MM.1S (cell line): Measurements from ENCODE around the gene MISP.

Experiments used
- DNase-seq: peaks from one replicate; pipeline ENCODE4 v3.0.0-alpha.2; 2015
- H2AFZ ChIP-seq: fragments of 300-600 bp; sonication (generic); 2 replicates; pipeline ENCODE4 v1.6.0; 2016; ENCODE audit warnings: antibody characterized with exemption, low read length
- H3F3A ChIP-seq: fragments of 300-600 bp; sonication (generic); 2 replicates; pipeline ENCODE4 v1.6.1; 2016; ENCODE audit warnings: mild to moderate bottlenecking, antibody characterized with exemption, low read length, moderate library complexity, mixed read lengths; ENCODE audit not compliant: insufficient read depth
- H3K27ac ChIP-seq: fragments of 300-600 bp; sonication (generic); 2 replicates; pipeline ENCODE4 v1.5.1; 2016; ENCODE audit warnings: mild to moderate bottlenecking, low read length
- H3K27me3 ChIP-seq: fragments of 300-600 bp; sonication (generic); replicated peaks from 2 replicates; pipeline ENCODE4 v1.6.0; 2016; ENCODE audit warnings: low read length; ENCODE audit not compliant: insufficient read depth
- H3K36me3 ChIP-seq: fragments of 300-600 bp; sonication (generic); replicated peaks from 2 replicates; pipeline ENCODE4 v1.6.1; 2016; ENCODE audit warnings: mild to moderate bottlenecking, low read length, mixed read lengths; ENCODE audit not compliant: insufficient read depth
- H3K4me1 ChIP-seq: fragments of 300-600 bp; sonication (generic); 2 replicates; pipeline ENCODE4 v1.6.1; 2016; ENCODE audit warnings: low read length, mixed read lengths
- H3K4me2 ChIP-seq: fragments of 300-600 bp; sonication (generic); 2 replicates; pipeline ENCODE4 v1.6.0; 2016; ENCODE audit warnings: low read depth, low read length
- H3K4me3 ChIP-seq: fragments of 300-600 bp; sonication (generic); 2 replicates; pipeline ENCODE4 v1.5.1; 2016; ENCODE audit warnings: low read length, mixed read lengths
- H3K79me2 ChIP-seq: fragments of 300-600 bp; sonication (generic); 2 replicates; pipeline ENCODE4 v1.6.1; 2016; ENCODE audit warnings: mixed run types, low read length, mixed read lengths
- H3K9ac ChIP-seq: fragments of 300-600 bp; sonication (generic); 2 replicates; pipeline ENCODE4 v1.6.1; 2016; ENCODE audit warnings: low read length, mixed read lengths
- H3K9me2 ChIP-seq: fragments of 300-600 bp; sonication (generic); replicated peaks from 2 replicates; pipeline ENCODE4 v1.6.1; 2016; ENCODE audit warnings: mild to moderate bottlenecking, low read length, mixed read lengths; ENCODE audit not compliant: insufficient read depth
- H3K9me3 ChIP-seq: fragments of 300-600 bp; sonication (generic); replicated peaks from 2 replicates; pipeline ENCODE4 v1.6.1; 2016; ENCODE audit warnings: mild to moderate bottlenecking, low read length, mixed read lengths; ENCODE audit not compliant: insufficient read depth
- H4K20me1 ChIP-seq: fragments of 300-600 bp; sonication (generic); 2 replicates; pipeline ENCODE4 v1.6.1; 2016; ENCODE audit warnings: mild to moderate bottlenecking, low read length, moderate library complexity, mixed read lengths; ENCODE audit not compliant: insufficient read depth
- CTCF ChIP-seq: fragments of 300-600 bp; sonication (generic); IDR thresholded peaks from 2 replicates; pipeline ENCODE4 v1.5.1; 2016; ENCODE audit warnings: antibody characterized with exemption, low read length, mixed read lengths
- EZH2 ChIP-seq: fragments of 300-600 bp; sonication (generic); optimal IDR thresholded peaks from 2 replicates; pipeline ENCODE3; 2017; ENCODE audit warnings: low read depth, mild to moderate bottlenecking, antibody characterized with exemption, low read length, mixed read lengths
- EZH2phosphoT487 ChIP-seq: fragments of 300-600 bp; sonication (generic); IDR thresholded peaks from 2 replicates; pipeline ENCODE4 v1.6.1; 2018; ENCODE audit warnings: antibody characterized with exemption, low read length

The MISP gene

DNA sequence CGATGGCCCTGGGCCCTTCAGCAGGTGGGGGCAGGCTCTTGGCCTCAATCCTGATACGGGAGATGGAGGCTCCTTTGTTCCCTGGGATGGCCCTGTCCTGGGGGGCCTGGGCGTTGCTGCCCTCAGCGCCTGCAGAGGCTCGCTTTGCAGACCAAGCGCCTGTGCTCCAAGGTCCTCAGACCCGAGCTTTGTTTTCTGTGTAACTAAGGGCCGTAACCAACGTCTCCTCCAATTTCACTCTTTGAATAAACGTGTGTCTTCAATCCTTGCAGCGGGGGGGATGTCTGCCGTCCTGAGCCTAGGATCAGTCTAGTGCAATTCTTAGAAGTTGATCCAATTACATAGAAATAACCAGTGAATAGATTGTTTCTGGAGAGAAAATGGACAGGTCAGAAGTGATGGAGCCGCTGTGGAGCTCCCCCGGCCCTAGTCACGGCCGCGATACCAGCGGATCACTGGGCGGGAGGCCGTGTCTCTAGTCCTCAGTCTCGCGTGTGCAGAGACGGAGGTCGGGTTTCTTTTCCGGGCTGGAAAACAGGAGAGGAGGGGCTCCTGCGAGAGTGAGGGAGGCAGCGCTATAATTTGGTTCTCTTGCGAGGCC, 51.7 kb downstream of the MISP start:
- Histone ChIP-seq H3K27me3 (no peaks in the 10 kb centered on the region), H3K4me3 (no peak overlapping the region), H3K27ac (no peak overlapping the region), H3K9me3 (no peaks in the 10 kb centered on the region), H3K79me2 (peaks cover 98% of the 10 kb centered on the region), H3F3A (no peaks in the 10 kb centered on the region), H3K4me1 (peaks cover 9% of the 10 kb centered on the region), H3K9ac (no peak overlapping the region), H3K4me2 (no peak overlapping the region), H4K20me1 (peaks cover 75% of the 10 kb centered on the region), H3K9me2 (no peaks in the 10 kb centered on the region), H2AFZ (no peak overlapping the region), H3K36me3 (peaks cover 73% of the 10 kb centered on the region)
- no peak for DNase-seq
- no peak for TF ChIP-seq CTCF
- no peak for TF ChIP-seq EZH2
- no peak for TF ChIP-seq EZH2phosphoT487

- Histone ChIP-seq H3K9me3 (no peaks in the 10 kb centered on the region), H3K9me2 (no peaks in the 10 kb centered on the region), H3K36me3 (peaks cover 78% of the 10 kb centered on the region), H3F3A (no peaks in the 10 kb centered on the region), H3K4me2 (no peak overlapping the region), H3K27ac (no peak overlapping the region), H3K4me1 (peaks cover 9% of the 10 kb centered on the region), H2AFZ (no peak overlapping the region), H3K9ac (no peak overlapping the region), H3K4me3 (no peak overlapping the region), H3K79me2 (peaks cover 100% of the 10 kb centered on the region), H3K27me3 (no peaks in the 10 kb centered on the region), H4K20me1 (peaks cover 78% of the 10 kb centered on the region)
- TF ChIP-seq EZH2phosphoT487 (no peak), CTCF (no peak), EZH2 (no peak)
- DNase-seq, result no peak
Measured at GRCh38 chr19:803099-803561, 52.2 kb downstream of the MISP start.

- Histone ChIP-seq H3K9ac (no peak overlapping the region), H3K4me1 (peaks cover 8% of the 10 kb centered on the region), H3K4me3 (no peak overlapping the region), H3K9me2 (no peaks in the 10 kb centered on the region), H3K36me3 (peaks cover 84% of the 10 kb centered on the region), H3K27ac (no peak overlapping the region), H2AFZ (no peak overlapping the region), H3K4me2 (no peak overlapping the region), H3K27me3 (no peaks in the 10 kb centered on the region), H4K20me1 (peaks cover 72% of the 10 kb centered on the region), H3K79me2 (peaks cover 100% of the 10 kb centered on the region), H3F3A (no peaks in the 10 kb centered on the region), H3K9me3 (no peaks in the 10 kb centered on the region)
- DNase-seq, result no peak
- TF ChIP-seq EZH2phosphoT487 (no peak), EZH2 (no peak), CTCF (no peak)
Measured at GRCh38 chr19:803686-804418, 52.9 kb downstream of the MISP start.
